ENCODE measurements around the gene CPTP. TPM values are rescaled to one million over a fixed set of nuclear protein-coding genes. Genes with fewer than 3 reads are reported as not detected.

CPTP gene
- total RNA-seq, 1 experiment from 2014 or later = 14.0 TPM

DNA sequence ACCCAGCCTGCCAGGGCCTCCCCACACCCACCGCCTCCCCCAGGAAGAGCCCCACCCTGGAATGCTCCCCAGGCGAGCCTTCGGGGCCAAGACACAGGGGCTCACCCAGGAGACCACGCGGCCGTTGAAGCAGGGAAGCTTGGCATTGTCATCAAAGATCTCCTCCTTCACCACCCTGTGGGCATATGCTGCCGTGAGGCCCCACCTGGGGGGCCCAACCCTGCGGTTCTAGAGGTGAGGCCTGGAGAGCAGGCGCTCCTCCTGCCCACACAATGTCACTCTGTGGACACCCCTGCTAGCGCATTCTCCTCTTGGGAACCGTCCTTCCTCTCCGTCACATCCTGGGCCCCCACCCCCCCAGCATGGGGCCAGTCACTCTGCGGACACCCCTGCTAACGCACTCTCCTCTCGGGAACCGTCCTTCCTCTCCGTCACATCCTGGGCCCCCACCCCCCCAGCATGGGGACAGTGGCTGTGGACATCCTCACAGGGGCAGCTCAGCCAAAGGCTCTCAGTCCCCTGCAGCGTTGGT lies 18.0 kb downstream of the CPTP start:
- no peaks in the 10 kb centered on the region for H4K20me1 ChIP-seq (ENCODE audit: control insufficient read depth, insufficient read depth, insufficient read length)
- H2BK12ac ChIP-seq (ENCODE audit: insufficient read length, low read depth, low read length) = no peak overlapping the region
- no peak overlapping the region for H3K4me3 Mint-ChIP-seq
- no peak for DNase-seq
- no peaks in the 10 kb centered on the region for H3K27me3 ChIP-seq (ENCODE audit: insufficient read depth, low read length)
- no peak overlapping the region for H2BK120ac ChIP-seq (ENCODE audit: low read depth, low read length, poor library complexity, severe bottlenecking)
- no peak overlapping the region for H3K23ac ChIP-seq (ENCODE audit: insufficient read length, low read depth, low read length)
- H3K79me1 ChIP-seq (ENCODE audit: insufficient read depth, low read depth, low read length, poor library complexity, severe bottlenecking) = peaks cover 9% of the 10 kb centered on the region
- H2AFZ ChIP-seq (ENCODE audit: low read length) = no peak overlapping the region
- H4K8ac ChIP-seq (replicated peaks; ENCODE audit: insufficient read length, low read depth, low read length) = no peak overlapping the region
- H3K79me2 ChIP-seq (ENCODE audit: insufficient read depth, low read length) = no peaks in the 10 kb centered on the region; the same call in 1 of the 2 replicates
- no peak overlapping the region for H3K4me2 ChIP-seq (ENCODE audit: insufficient read depth, insufficient read length, low read length)
- no peak overlapping the region for H3T11ph ChIP-seq (ENCODE audit: low read length)
- TF ChIP-seq, protein P1, sequence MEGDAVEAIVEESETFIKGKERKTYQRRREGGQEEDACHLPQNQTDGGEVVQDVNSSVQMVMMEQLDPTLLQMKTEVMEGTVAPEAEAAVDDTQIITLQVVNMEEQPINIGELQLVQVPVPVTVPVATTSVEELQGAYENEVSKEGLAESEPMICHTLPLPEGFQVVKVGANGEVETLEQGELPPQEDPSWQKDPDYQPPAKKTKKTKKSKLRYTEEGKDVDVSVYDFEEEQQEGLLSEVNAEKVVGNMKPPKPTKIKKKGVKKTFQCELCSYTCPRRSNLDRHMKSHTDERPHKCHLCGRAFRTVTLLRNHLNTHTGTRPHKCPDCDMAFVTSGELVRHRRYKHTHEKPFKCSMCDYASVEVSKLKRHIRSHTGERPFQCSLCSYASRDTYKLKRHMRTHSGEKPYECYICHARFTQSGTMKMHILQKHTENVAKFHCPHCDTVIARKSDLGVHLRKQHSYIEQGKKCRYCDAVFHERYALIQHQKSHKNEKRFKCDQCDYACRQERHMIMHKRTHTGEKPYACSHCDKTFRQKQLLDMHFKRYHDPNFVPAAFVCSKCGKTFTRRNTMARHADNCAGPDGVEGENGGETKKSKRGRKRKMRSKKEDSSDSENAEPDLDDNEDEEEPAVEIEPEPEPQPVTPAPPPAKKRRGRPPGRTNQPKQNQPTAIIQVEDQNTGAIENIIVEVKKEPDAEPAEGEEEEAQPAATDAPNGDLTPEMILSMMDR (conservative IDR thresholded peaks at IDR 0.05) = no peak
- WGBS (ENCODE audit: extremely low coverage, insufficient read length, low lambda C conversion rate) = no CpG with 5 or more reads among the region's 18 CpGs
- H2BK5ac ChIP-seq (ENCODE audit: insufficient read length, low read length) = no peak overlapping the region
- H3K27me3 Mint-ChIP-seq (ENCODE audit: low read depth) = no peaks in the 10 kb centered on the region
- H3K14ac ChIP-seq (ENCODE audit: insufficient read depth, low read length) = no peak overlapping the region
- peak overlapping the region in 1 of 3 experiments; percentile 74; a peak in 2 of 7 replicates for H3K27ac Mint-ChIP-seq
- no peaks in the 10 kb centered on the region; the same call in 1 of the 2 replicates for H3K4me1 ChIP-seq (ENCODE audit: insufficient read depth, low read length)
- H3K9ac ChIP-seq (ENCODE audit: extremely low read depth, insufficient read length, low read length) = no peak overlapping the region
- no peaks in the 10 kb centered on the region for H3K9me3 ChIP-seq (ENCODE audit: control insufficient read depth, low read depth, low read length)
- peaks cover 4 to 10% of the 10 kb centered on the region in 2 experiments for H3K4me1 Mint-ChIP-seq
- H3K9me3 Mint-ChIP-seq = peaks cover 0 to 8% of the 10 kb centered on the region in 2 experiments; a peak in 3 of 5 replicates
- H3K36me3 Mint-ChIP-seq (ENCODE audit: insufficient read depth in 1 of 3, low read depth in 3 of 3) = peaks cover 21 to 34% (median 31%) of the 10 kb centered on the region in 3 experiments
- no peak overlapping the region for H3K4ac ChIP-seq (ENCODE audit: low read depth, low read length)
- no peak overlapping the region for H4K5ac ChIP-seq (ENCODE audit: insufficient read length, low read depth, low read length)
- H3K56ac ChIP-seq (ENCODE audit: insufficient read length, low read depth, low read length) = no peak overlapping the region
- H3K18ac ChIP-seq (ENCODE audit: insufficient read length, low read depth, low read length) = no peak overlapping the region
- H3K23me2 ChIP-seq (ENCODE audit: insufficient read length, low read depth, low read length, poor library complexity, severe bottlenecking) = no peaks in the 10 kb centered on the region
- H2BK15ac ChIP-seq (ENCODE audit: low read depth, low read length) = no peak overlapping the region
- no peak overlapping the region for H2BK20ac ChIP-seq (ENCODE audit: low read depth, low read length, poor library complexity, severe bottlenecking)
- no peak overlapping the region for H4K91ac ChIP-seq (ENCODE audit: insufficient read length, low read depth, low read length)
- H3K27ac ChIP-seq (ENCODE audit: insufficient read length, low read depth, low read length) = no peak overlapping the region
- H2AK5ac ChIP-seq (ENCODE audit: insufficient read length, low read length) = no peak overlapping the region
